ENCODE measurements around the gene TEX28.
"Not testable (repeated sequence)": the region's sequence is repeated elsewhere in the genome, so short reads cannot be mapped to it uniquely, and the experiment has no call there.

DNA sequence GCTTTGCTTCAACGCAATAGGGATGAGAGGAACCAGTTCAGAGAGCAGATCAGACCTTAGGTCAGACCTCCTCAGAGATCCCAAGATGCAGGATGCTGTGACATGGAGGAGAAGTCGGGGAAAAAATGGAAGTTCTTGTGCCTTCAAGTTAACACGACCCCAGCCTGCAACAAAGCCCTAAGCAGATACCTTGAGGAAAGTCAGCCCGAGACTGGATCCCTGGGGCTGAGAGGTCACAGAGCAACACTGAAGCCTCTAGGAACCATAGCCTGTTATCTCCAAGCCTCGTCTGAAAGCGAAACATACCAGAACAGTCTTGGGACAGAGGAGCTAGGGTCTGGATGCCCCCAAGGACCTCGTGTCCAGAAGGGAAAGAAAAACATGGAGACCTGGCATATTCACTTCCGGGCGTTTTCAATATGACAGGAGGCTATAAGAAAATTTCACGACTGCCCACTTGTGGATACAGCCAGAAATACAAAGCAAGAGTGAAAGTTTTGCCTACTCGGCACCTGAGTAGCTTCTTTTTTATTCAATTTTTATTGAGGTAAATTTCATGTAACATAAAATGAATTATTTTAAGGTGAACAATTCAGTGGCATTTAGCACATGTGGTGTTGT lies 55.9 kb downstream of the TEX28 start:
- TF ChIP-seq POLR2A (IDR thresholded peaks at IDR 0.05; ENCODE audit: low read length); CBX8 (IDR thresholded peaks at IDR 0.05); RFX5 (IDR thresholded peaks at IDR 0.05): not testable (repeated sequence)
